HG02588 (cell line): ENCODE data around the gene STX5.
"Not testable (repeated sequence)": the region's sequence is repeated elsewhere in the genome, so short reads cannot be mapped to it uniquely, and the experiment has no call there.

Source experiments
- ATAC-seq: cut with Tn5 transposase; IDR thresholded peaks from one replicate; pipeline ENCODE4 v1.9.1; 2021; ENCODE audit warnings: mild to moderate bottlenecking, moderate library complexity; ENCODE audit not compliant: unreplicated experiment

The STX5 gene

GRCh38 chr11:62788991-62789390, 42.9 kb downstream of the STX5 start:
- no peak for ATAC-seq

GRCh38 chr11:62787005-62787759, 44.7 kb downstream of the STX5 start, which contains the start of gene TMEM179B:
TSS of gene TMEM179B (plus strand) at chr11:62787402. CDS start at chr11:62787432, 30 bp downstream.
- peak; percentile 57 for ATAC-seq

- peak; percentile 60 for ATAC-seq
These were observed 45.4 kb downstream of the STX5 start for GRCh38 chr11:62786318-62787004.

GRCh38 chr11:62782753-62783152, 49.1 kb downstream of the STX5 start:
- no peak for ATAC-seq

- no peak for ATAC-seq
These were observed 53.4 kb downstream of the STX5 start for GRCh38 chr11:62778441-62778840.

GRCh38 chr11:62777389-62777788, 54.5 kb downstream of the STX5 start:
- no peak for ATAC-seq

GRCh38 chr11:62775646-62776045, 56.2 kb downstream of the STX5 start:
- ATAC-seq, result no peak

GRCh38 chr11:62774407-62774806, 57.4 kb downstream of the STX5 start:
- no peak for ATAC-seq

GRCh38 chr11:62771144-62772021, 60.5 kb downstream of the STX5 start, which contains the start of gene TAF6L:
TSS of gene TAF6L (plus strand) at chr11:62771396. CDS start at chr11:62775784, 4,388 bp downstream.
- peak; percentile 82 for ATAC-seq

GRCh38 chr11:62770778-62771143, 61.1 kb downstream of the STX5 start:
- peak; percentile 6 for ATAC-seq

- not testable (repeated sequence) for ATAC-seq
These were observed 71.0 kb downstream of the STX5 start for GRCh38 chr11:62760867-62761227.

GRCh38 chr11:62757846-62758788, 73.7 kb downstream of the STX5 start:
- no peak for ATAC-seq
